Muscle of arm (tissue), 12 donors: ENCODE measurements around the gene AMBRA1. TPM values are rescaled to one million over a fixed set of nuclear protein-coding genes. Genes with fewer than 3 reads are reported as not detected.
"Not testable (repeated sequence)": the region's sequence is repeated elsewhere in the genome, so short reads cannot be mapped to it uniquely, and the experiment has no call there.

Experiments
- DNase-seq: peaks from one replicate; pipeline ENCODE4 v3.0.0-alpha.2; 2013
- polyA plus RNA-seq, 12 donors: library from polyadenylated mRNA; unstranded; fragments of 120-200 nt; gene quantifications; one replicate each; pipeline ENCODE4 v1.2.1, GENCODE V29; 2013; ENCODE audit not compliant: insufficient read length in 12 of 12

Gene AMBRA1
- polyA plus RNA-seq, 12 donors: 10.8 to 20.0 (median 11.9) TPM; not detected in 1

DNA sequence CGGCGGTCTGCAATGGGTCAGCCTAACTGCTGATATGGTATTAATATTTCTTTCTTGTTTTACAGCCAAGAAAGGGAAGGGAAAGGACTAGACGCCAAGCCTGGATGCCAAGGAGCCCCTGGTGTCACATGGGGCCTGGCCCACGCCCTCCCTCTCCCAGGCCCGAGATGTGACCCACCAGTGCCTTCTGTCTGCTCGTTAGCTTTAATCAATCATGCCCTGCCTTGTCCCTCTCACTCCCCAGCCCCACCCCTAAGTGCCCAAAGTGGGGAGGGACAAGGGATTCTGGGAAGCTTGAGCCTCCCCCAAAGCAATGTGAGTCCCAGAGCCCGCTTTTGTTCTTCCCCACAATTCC is 210.4 kb downstream of the AMBRA1 start:
- DNase-seq: no peak

DNA sequence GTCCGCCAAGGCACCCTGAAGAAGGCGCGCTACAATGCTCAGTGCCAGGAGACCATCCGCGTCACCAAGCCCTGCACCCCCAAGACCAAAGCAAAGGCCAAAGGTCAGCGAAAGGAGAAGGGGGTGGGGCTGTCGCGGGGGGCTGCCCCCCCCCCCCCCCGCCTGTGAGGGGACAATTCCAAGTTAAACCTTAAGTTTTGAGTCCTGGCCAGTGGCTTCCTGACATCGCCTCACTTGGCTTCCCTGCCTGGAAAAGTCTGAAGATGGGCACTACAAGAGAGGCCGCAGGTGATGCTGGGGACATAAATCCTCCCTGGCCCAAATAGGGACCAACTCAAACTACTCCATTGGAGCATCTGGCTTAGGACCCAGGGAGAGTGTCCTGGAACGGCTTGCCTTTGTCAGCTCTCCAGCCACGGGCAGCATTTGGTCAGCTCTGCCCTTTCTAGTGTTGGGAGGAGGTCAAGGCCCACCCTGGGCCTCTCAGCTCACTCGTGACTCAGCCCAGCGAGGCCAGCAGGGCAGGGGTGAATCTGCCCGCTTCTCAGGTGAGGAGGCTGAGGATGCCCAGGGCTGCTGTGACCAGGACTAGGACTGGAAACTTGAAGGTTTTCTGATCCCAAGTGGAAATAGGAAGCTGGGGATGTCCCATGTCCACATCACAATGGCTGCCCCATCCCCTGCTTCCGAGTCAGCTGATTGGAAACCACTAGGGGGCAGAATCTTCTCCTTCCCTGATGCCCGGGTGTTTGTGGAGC is 211.0 kb downstream of the AMBRA1 start:
- DNase-seq: no peak

DNA sequence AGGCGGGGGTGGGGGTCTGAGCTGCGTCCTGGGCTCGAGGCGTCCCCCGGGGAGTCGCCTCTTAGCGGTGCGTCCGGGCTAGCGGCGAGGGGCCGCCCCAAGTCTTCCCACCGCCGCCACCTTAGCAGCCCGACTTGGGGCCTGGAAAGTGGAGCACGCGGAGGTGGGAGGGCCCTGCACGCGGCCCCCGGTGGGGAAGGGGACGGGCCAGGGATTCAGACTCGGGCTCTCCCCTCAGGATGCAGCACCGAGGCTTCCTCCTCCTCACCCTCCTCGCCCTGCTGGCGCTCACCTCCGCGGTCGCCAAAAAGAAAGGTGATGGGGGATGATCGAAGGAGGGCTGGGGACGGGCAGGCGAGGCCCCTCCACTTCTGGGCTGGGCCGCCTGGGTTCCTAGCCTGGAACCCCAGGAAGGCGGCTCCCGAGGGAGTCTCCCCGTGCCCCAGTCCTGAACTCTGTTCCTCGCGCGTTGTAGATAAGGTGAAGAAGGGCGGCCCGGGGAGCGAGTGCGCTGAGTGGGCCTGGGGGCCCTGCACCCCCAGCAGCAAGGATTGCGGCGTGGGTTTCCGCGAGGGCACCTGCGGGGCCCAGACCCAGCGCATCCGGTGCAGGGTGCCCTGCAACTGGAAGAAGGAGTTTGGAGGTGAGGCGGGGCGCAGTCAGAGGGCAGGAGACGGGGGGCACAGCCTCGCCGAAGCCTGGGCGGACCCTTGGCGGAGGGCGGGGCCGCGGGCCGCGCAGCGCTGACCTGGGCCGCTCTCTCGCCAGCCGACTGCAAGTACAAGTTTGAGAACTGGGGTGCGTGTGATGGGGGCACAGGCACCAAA is 211.8 kb downstream of the AMBRA1 start:
- no peak for DNase-seq

DNA sequence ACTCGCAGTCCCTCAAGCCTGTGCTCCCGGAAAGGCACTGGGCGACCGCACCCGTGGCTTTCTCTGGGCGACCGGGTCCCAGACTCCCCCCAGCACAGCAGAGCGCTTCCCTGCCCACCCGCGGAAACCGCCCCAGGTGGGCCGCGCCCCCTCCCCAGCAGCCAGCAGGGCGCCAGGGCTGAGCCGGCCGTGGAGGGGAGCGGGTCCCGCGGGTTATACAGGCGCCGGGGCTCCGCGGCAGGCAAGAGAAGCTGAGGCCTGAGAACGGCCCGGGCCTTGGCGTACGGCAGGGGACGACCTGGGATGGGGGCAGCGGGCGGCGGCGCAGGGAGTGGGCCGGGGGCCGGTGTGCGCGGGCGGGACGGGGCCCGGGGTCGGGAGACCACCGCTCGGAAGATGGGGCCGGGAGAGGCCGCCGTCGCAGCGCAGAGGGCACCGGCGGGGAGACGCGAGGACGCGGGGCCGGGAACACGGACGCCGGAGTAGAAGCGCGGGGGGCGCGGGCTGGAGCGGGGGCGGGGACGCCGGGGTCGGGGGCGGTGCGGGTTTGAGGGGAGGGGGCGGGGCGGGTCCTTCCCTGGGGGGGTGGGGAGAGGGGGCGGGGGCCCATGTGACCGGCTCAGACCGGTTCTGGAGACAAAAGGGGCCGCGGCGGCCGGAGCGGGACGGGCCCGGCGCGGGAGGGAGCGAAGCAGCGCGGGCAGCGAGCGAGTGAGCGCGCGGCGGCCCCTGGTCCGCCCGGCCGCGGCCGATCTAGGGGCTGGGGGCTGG is 212.6 kb downstream of the AMBRA1 start, which contains the start of gene MDK:
Gene MDK (plus strand): TSS at position 622 of the 771 bp plus-strand sequence. CDS start 389 bp downstream, outside the sequence.
- no peak for DNase-seq

DNA sequence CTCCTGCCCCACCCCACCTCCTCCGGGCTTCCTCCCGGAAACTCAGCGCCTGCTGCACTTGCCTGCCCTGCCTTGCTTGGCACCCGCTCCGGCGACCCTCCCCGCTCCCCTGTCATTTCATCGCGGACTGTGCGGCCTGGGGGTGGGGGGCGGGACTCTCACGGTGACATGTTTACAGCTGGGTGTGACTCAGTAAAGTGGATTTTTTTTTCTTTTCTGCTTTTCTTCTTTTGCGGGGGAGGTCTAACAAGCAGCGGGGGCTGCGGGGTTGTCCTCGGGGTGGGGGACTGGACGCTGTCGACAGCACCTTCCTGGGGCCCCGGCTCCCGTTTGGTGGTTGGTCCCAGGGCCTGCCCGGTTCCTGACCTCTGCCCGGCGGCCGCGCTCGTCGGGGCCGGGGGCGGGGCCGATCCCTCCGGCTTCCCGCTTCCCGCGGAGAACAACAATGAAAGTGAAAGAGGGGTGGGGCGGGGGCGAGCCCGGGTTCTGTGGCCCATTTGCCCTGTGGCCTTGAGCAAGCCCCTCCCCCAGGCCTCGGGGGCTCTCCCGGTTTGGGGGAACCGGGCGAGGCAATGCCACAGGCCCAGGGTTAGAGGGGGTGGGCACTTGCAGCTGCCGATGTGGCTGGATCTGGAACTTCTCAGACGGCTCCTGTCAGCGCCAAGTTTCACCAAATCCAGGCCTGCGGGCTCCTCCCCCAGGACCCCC is 213.3 kb downstream of the AMBRA1 start:
- DNase-seq: no peak

DNA sequence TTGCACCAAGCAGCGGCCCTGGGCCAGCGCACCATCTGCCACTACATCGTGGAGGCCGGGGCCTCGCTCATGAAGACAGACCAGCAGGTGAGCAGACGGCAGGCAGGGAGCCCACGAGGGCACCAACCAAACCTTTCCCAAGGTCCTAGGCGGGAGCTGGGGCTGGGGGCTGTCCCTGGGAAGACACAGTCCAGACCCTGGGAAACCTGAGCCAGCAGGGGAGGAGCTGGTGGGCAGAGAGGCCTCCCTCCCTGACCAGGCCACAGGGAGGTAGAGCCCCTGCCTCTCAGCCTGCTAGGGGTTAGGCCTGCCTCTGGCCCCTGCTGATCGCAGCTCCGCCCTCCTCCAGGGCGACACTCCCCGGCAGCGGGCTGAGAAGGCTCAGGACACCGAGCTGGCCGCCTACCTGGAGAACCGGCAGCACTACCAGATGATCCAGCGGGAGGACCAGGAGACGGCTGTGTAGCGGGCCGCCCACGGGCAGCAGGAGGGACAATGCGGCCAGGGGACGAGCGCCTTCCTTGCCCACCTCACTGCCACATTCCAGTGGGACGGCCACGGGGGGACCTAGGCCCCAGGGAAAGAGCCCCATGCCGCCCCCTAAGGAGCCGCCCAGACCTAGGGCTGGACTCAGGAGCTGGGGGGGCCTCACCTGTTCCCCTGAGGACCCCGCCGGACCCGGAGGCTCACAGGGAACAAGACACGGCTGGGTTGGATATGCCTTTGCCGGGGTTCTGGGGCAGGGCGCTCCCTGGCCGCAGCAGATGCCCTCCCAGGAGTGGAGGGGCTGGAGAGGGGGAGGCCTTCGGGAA is 214.1 kb downstream of the AMBRA1 start:
- DNase-seq: not testable (repeated sequence)

DNA sequence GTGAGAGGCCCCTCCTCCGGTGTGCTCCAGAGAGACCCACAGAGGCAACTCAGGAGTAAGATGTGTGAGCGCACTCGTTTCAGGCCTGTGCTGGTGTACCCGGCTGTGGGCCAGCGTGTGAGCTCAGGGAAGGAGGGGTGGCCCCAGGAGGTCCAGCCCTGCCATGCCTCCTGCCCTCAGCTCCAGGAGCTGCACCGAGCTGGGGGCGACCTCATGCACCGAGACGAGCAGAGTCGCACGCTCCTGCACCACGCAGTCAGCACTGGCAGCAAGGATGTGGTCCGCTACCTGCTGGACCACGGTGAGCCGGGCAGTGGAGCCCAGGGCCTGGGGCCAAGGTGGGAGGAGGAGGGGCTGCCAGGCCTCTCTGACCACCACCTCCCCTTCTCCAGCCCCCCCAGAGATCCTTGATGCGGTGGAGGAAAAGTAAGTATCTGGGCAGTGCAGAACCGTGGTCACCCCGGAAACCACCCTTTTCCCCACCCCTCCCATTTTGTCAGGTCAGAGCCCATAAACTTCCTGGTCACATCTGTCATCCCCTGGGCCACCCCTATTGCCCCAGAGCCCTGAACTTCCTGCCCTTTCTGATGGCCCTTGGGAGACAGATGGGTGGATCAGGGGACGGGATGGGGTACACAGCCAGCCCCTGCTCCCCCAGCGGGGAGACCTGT is 214.9 kb downstream of the AMBRA1 start:
- DNase-seq: no peak

DNA sequence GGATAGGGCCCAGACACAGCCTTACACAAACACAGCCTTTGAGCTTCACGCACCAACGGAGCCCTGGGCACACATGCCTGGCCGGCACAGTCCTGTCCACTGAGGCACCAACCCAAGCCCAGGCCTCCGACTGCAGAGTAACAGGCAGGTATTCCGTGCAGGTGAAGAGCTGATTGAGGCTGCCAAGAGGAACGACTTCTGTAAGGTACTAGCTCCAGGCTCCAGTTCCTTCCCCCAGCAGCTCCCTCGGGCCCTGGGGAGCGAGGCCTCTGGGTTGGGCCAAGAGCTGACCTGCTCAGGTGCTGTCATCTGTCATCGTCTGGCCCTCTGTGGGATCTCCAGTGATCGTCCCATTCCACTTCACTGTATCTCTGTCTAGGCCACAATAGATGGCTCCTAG is 215.5 kb downstream of the AMBRA1 start:
- no peak for DNase-seq

DNA sequence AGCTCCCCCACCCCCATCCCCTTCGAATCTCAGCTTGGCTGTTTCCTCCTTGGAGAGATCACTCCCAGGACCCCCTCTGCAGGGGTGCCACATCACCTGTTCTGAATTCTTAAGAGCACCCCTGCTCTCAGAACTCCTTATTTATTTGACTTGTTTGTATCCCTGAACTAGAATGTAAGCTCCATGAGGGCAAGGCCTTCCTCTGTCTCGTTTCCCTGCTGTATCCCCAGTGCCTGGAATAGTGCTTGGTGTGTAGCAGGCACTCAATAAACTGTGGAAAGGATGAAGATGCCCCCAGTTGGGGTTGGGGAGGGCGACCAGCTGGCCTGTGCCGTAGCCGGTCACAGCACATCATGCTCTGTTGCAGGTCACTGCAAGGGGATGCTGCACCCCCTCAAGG is 216.0 kb downstream of the AMBRA1 start:
- DNase-seq: no peak

DNA sequence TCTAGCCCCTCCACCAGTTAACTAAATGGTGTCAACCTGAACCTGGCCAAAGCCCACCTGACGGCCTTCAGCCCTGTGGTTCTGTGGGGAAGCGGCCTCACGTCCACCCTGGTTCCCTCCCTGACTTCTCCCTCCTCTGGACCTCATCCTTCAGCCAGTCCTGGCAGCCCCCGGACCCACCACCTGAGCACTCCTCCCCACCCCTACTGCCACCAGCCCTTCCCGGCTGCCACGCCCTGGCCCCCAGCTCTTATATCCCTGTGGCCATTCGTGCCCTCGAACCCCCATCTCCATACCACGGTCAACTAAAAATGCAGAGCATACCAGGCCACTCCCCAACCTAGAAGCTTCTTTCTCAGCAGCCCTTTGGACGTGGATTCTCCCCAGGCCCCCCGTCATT is 216.5 kb downstream of the AMBRA1 start:
- DNase-seq: no peak

DNA sequence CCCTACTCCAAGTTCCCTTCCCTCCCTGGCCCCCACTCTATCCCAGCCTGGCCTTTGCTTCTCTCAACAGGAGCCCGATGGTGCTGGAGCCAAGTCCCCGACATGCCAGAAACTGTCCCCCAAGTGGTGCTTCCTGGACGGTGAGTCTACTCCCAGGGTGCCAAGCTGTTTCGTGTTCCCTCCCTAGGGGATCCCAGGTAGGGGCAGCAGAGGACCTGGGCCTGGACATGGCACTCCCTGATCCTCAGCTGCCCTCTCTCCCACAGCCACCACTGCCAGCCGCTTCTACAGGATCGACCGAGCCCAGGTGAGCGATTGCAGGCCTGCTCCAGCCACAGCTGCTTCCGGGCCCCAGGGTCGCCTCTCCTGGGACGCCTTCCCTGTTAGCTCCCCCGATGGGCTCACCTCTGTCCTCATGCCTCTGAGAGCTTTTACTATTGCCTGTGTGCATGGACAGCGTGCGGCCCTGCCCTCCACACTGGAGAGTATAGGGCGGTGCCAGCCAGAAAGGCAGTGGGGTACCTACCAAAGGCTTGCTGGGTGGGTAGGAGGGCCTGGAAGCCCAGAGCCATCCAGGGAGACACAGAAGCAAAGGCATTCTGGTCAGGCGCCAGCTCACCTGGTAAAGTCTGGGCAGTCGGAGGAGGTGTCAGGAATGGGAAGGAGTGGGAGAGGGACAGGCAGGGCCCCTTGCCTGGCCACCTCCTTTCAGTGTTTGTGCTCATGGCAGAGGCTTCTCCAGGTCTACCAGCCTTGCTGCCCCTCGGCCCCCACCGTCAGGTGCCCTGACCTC is 217.4 kb downstream of the AMBRA1 start:
- no peak for DNase-seq

DNA sequence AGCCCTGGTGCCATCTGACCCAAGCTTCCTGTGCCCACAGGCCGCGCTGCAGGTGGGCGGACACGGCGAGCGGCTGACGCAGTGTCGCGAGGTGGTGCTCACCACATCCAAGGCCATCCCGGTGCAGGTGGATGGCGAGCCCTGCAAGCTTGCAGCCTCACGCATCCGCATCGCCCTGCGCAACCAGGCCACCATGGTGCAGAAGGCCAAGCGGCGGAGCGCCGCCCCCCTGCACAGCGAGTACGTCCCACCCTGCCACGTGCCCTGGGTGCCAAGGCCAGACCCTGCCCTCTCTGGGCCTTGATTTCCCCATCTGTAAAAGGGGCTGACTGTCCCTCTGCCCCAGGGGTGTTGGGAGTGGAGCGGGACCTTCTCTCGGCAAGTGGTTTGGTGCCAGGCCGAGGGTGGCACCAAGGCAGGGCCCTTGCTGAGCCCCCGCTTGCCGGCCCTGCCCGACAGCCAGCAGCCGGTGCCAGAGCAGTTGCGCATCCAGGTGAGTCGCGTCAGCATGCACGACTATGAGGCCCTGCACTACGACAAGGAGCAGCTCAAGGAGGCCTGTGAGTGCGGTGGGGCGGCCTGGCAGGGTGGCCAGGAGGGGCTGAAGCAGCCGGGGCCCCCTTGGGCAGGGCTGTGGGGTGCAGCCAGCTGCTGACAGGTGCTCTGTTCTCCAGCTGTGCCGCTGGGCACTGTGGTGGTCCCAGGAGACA is 218.3 kb downstream of the AMBRA1 start:
- no peak for DNase-seq

DNA sequence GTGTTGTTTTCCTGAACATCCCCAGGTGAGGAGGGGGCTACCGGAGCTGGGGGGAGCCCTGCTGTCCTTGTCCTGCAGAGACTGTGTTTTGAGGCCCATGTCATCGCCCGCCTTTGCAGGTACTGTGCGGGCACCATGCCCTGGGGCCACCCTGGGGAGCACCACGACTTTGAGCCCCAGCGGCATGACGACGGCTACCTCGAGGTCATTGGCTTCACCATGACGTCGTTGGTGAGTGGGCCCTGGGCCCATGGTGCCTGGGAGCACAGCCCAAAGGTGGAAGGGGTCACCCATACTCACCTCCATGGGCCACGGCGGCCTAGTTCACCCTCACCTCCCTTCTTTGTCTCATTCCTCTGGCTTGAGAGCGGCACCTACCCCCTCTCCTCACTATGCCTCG is 219.0 kb downstream of the AMBRA1 start:
- DNase-seq: no peak

DNA sequence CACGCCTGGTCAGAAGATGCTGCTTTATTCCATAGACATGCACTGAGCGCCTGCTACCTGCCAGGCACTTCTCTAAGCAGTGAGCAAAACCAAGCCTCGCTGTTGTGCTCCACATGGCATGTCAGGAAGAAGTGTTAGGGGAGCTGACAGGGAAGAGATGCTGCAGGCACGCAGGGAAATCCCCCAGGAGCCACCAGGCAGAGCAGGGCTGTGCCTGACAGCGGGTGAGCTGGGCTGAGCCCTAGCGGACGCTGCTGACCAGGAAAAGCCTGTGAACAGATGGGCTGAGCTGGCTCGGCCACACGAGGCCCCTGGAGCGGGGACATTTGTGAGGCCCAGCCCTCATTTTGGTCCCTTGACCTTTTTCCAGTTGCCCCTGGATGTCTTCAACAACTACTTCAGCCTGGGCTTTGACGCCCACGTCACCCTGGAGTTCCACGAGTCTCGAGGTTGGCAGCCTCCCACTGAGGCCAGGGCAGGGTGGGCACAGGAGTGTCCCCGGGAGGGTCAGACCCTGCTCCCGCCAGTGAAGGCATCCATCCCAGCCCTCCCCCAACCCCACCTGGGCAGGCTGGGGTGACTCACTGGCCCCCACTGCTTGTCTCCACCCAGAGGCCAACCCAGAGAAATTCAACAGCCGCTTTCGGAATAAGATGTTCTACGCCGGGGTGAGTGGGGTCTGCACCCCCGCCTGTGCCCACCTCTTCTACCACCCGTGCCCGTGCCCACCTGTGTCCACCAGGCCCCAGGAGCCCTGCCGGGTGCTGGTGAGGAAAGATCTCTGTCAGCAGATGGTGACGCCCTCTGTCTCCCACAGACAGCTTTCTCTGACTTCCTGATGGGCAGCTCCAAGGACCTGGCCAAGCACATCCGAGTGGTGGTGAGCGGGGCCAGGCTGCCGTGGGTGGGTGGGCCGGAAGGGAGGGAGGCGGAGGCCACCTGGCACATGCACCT is 219.8 kb downstream of the AMBRA1 start:
- no peak for DNase-seq

DNA sequence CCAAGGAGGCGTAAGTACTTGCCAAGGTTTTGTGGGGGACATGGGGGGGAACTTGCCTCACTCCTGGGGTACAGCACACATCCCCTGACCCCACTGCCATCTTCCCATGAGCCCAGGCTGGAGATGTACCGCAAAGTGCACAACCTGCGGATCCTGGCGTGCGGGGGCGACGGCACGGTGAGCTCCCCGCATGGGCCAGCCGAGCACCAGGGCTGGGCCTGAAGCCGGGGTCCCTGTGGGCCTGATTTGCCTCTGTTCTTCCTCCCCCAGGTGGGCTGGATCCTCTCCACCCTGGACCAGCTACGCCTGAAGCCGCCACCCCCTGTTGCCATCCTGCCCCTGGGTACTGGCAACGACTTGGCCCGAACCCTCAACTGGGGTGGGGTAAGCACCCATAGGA is 221.3 kb downstream of the AMBRA1 start:
- DNase-seq: not testable (repeated sequence)

DNA sequence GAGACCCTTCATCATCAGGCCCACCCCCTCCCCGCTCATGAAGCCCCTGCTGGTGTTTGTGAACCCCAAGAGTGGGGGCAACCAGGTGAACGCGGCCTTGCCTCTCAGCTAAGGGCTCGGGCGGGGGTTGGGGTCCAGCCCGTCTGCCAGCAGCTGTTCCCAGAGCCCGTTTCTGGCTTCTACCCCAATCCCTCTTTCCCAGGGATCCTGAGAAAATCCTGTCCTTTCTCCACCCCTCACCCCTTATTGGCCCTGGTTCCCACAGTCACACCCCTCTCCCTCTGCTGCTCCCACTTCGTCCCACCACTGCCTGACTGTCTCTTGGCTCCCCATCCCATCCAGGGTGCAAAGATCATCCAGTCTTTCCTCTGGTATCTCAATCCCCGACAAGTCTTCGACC is 221.7 kb downstream of the AMBRA1 start:
- DNase-seq: no peak

DNA sequence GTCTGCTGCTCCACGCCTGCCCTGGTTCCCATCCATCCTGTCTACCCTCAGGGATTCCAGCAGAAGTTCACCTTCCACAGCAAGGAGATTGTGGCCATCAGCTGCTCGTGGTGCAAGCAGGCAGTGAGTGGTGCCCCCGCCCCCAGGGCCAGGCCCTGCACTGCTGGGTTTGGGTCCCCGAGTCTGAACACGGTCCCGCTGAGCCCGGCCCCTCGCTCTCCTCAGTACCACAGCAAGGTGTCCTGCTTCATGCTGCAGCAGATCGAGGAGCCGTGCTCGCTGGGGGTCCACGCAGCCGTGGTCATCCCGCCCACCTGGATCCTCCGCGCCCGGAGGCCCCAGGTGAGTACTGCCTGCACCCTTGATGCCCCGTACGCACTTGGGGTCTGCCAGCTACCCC is 222.6 kb downstream of the AMBRA1 start:
- not testable (repeated sequence) for DNase-seq

DNA sequence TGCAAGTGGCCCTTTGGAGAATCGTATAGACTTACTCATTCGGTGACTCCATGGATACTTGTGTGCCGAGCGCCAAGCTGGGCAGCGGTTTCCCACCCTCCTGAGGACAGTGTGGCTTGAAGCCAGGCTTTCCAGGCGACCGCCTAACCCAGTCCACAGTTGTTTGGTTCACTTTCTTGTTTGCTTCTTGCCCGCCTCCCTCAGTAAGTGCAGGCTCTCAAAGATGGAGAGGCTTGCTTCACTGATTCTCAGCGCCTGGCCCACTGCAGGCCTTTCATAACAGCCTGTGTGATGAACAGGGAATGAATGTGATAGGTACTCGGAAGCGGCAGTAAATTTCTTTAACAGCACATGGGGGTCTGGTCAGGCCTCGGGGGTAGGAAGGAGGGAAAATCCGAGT is 223.6 kb downstream of the AMBRA1 start:
- no peak for DNase-seq
